Right lobe of liver (tissue), 4 donors: Measurements from ENCODE around the gene PPP4R4.

Experiments used
- POLR2A ChIP-seq: fragments of 450-650 bp; IDR thresholded peaks from one replicate; pipeline ENCODE4 v1.6.1; 2017; ENCODE audit warnings: antibody characterized with exemption, mild to moderate bottlenecking
- TF ChIP-seq, protein P1 (sequence below), 4 donors: fragments of 200-600 bp in 3 of 4; fragments of 450-650 bp in 1 of 4; IDR thresholded peaks; one replicate each; pipeline versions ENCODE4 v1.5.1 to v1.8.0; 2016 to 2022; ENCODE audit warnings: antibody characterized with exemption in 4 of 4, mild to moderate bottlenecking in 2 of 4
- donor health status: DM: no; HTN: no; CAD: no.
- donor health status: DM: no; HTN: no; CAD: no.
- donor health status: DM: no; HTN: yes; CAD: no.

DNA sequence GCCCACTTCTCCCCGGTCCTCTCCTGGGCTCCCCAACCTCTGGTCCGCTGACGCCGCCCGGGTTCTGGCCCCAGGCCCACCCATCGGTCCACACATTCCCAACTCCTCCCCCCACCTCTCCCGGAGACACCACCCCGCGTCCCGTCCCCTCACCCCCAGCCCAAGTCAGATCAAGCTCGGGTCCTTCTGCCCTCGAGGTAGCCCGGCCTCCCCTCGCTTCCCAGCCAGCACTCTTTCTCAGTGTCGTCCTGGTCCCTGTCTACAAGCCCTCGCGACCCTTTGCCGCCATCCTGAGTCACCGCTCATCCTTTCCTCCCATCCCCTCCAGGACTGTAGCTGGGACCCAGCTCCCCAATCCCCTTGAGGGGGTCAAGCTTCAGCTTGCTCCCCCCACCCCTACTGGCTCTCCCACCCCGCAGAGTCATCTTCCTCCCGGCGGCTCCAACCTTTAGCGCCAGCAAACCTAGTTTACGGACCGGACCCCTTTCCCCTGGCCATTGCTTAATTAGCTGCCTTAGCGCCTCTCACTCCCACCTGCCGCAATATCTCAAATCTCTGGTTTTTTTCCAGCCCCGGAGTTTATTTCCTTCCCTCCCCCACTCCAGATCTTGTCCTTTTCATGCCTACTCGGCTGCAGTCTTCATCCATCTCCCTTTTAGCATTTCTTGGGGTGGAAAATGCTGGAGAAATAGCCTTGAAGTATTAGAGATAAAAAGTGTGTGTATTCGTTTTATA is 1.1 kb downstream of the PPP4R4 start:
- no peak for TF ChIP-seq POLR2A
- TF ChIP-seq, protein P1, sequence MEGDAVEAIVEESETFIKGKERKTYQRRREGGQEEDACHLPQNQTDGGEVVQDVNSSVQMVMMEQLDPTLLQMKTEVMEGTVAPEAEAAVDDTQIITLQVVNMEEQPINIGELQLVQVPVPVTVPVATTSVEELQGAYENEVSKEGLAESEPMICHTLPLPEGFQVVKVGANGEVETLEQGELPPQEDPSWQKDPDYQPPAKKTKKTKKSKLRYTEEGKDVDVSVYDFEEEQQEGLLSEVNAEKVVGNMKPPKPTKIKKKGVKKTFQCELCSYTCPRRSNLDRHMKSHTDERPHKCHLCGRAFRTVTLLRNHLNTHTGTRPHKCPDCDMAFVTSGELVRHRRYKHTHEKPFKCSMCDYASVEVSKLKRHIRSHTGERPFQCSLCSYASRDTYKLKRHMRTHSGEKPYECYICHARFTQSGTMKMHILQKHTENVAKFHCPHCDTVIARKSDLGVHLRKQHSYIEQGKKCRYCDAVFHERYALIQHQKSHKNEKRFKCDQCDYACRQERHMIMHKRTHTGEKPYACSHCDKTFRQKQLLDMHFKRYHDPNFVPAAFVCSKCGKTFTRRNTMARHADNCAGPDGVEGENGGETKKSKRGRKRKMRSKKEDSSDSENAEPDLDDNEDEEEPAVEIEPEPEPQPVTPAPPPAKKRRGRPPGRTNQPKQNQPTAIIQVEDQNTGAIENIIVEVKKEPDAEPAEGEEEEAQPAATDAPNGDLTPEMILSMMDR (IDR thresholded peaks at IDR 0.05) = no peak
